PC-3 (cell line): ENCODE data around the gene CAPRIN2. TPM values are rescaled to one million over a fixed set of nuclear protein-coding genes. Genes with fewer than 3 reads are reported as not detected.

Experiments used
- ATAC-seq: fragments of 200-7000 bp; cut with Tn5 transposase; 2 replicates; pipeline ENCODE4 v1.9.1; 2020; ENCODE audit warnings: mild to moderate bottlenecking, moderate library complexity
- BruUV-seq: library from RNA; stranded (reverse); fragments of 400-500 nt; replicated peaks from 2 replicates; lab custom pipeline; 2021; lab: Mats Ljungman, UMichigan
- CTCF ChIA-PET: fragments of 300-600 bp; sonication (Branson Sonifier 250); formaldehyde crosslinking; loops from one replicate; lab custom pipeline; 2022; ENCODE audit warnings: antibody characterized with exemption; lab: Charles Lee
- POLR2A ChIA-PET: fragments of 300-600 bp; sonication (Branson Sonifier 250); formaldehyde crosslinking; loops from one replicate; lab custom pipeline; 2022; ENCODE audit warnings: antibody characterized with exemption; ENCODE audit not compliant: unreplicated experiment; lab: Charles Lee
- DNase-seq: peaks from one replicate; pipeline ENCODE4 v3.0.0-alpha.2; 2015
- H2AFZ ChIP-seq: fragments of 300-600 bp; sonication (generic); 2 replicates; pipeline ENCODE4 v1.6.0; 2016; ENCODE audit warnings: antibody characterized with exemption, low read length
- H3F3A ChIP-seq: fragments of 300-600 bp; sonication (generic); one replicate; pipeline ENCODE4 v1.6.0; 2017; ENCODE audit warnings: antibody characterized with exemption, low read length, control low read depth, mild to moderate bottlenecking; ENCODE audit not compliant: unreplicated experiment
- H3K27ac ChIP-seq: fragments of 300-600 bp; sonication (generic); 2 replicates; pipeline ENCODE4 v1.5.1; 2016; ENCODE audit warnings: mild to moderate bottlenecking, low read length
- H3K27me3 ChIP-seq: fragments of 300-600 bp; sonication (generic); 2 replicates; pipeline ENCODE4 v1.6.1; 2016; ENCODE audit warnings: low read length, mixed read lengths
- H3K36me3 ChIP-seq: fragments of 300-600 bp; sonication (generic); 2 replicates; pipeline ENCODE4 v1.6.1; 2016; ENCODE audit warnings: low read depth, mixed run types, low read length, mixed read lengths
- H3K4me1 ChIP-seq: fragments of 300-600 bp; sonication (generic); 2 replicates; pipeline ENCODE4 v1.5.1; 2016; ENCODE audit warnings: low read length; ENCODE audit not compliant: insufficient read depth
- H3K4me2 ChIP-seq: fragments of 300-600 bp; sonication (generic); 2 replicates; pipeline ENCODE4 v1.6.0; 2016; ENCODE audit warnings: low read length
- H3K4me3 ChIP-seq: fragments of 300-600 bp; sonication (generic); 2 replicates; pipeline ENCODE4 v1.5.1; 2016; ENCODE audit warnings: mild to moderate bottlenecking, low read length, mixed read lengths
- H3K79me2 ChIP-seq: fragments of 300-600 bp; sonication (generic); 2 replicates; pipeline ENCODE4 v1.6.1; 2017; ENCODE audit warnings: low read length, mixed read lengths
- H3K9ac ChIP-seq: fragments of 300-600 bp; sonication (generic); 2 replicates; pipeline ENCODE4 v1.6.0; 2016; ENCODE audit warnings: mild to moderate bottlenecking, low read length
- H3K9me2 ChIP-seq: fragments of 300-600 bp; sonication (generic); replicated peaks from 2 replicates; pipeline ENCODE4 v1.6.1; 2016; ENCODE audit warnings: mixed run types, low read length, mixed read lengths
- H3K9me3 ChIP-seq: fragments of 300-600 bp; sonication (generic); 2 replicates; pipeline ENCODE4 v1.6.1; 2016; ENCODE audit warnings: low read length, mixed read lengths
- H4K20me1 ChIP-seq: fragments of 300-600 bp; sonication (generic); 2 replicates; pipeline ENCODE4 v1.6.1; 2016; ENCODE audit warnings: low read length, mixed read lengths
- EZH2 ChIP-seq: fragments of 300-600 bp; sonication (generic); IDR thresholded peaks from one replicate; pipeline ENCODE4 v1.6.1; 2017; ENCODE audit warnings: antibody characterized with exemption, mild to moderate bottlenecking, low read length; ENCODE audit not compliant: unreplicated experiment
- EZH2phosphoT487 ChIP-seq: fragments of 300-600 bp; sonication (generic); IDR thresholded peaks from 2 replicates; pipeline ENCODE4 v1.6.1; 2018; ENCODE audit warnings: mild to moderate bottlenecking, antibody characterized with exemption, low read length, borderline replicate concordance
- intact Hi-C: fragments of 100-400 bp; cut with micrococcal nuclease; formaldehyde crosslinking; loops from 2 replicates; pipeline ENCODE4 v1.9.0; 2023
- total RNA-seq: library from RNA; depleted of rRNA; stranded (reverse); fragments of >200 nt; gene quantifications from 2 replicates; pipeline ENCODE4 v1.2.3, GENCODE V29; 2014
- TF ChIP-seq, protein P1 (sequence below): fragments of 300-600 bp; sonication (generic); conservative IDR thresholded peaks from 2 replicates; pipeline ENCODE4 v1.5.1; 2017; ENCODE audit warnings: antibody characterized with exemption, low read depth, mild to moderate bottlenecking, low read length

CAPRIN2 gene
- total RNA-seq, 1 experiment from 2014 or later = 23.1 TPM

DNA sequence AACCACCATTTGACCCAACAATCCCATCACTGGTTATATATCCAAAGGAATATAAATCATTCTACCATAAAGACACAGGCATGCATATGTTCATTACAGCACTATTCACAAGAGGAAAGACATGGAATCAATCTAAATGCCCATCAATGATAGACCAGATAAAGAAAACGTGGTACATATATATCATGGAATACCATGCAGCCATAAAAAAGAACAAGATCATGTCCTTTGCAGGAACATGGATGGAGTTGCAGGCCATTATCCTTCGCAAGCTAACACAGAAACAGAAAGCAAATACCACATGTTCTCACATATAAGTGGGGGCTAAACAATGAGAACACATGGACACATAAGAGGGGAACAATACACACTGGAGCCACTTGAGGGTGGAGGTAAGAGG, 15.7 kb downstream of the CAPRIN2 start:
- no peak overlapping the region for H3K9ac ChIP-seq
- H3K4me2 ChIP-seq = no peak overlapping the region
- intact Hi-C loops = no loop called here
- no peak overlapping the region for H2AFZ ChIP-seq
- H3K9me2 ChIP-seq = no peaks in the 10 kb centered on the region
- no peak for TF ChIP-seq EZH2phosphoT487
- TF ChIP-seq, protein P1, sequence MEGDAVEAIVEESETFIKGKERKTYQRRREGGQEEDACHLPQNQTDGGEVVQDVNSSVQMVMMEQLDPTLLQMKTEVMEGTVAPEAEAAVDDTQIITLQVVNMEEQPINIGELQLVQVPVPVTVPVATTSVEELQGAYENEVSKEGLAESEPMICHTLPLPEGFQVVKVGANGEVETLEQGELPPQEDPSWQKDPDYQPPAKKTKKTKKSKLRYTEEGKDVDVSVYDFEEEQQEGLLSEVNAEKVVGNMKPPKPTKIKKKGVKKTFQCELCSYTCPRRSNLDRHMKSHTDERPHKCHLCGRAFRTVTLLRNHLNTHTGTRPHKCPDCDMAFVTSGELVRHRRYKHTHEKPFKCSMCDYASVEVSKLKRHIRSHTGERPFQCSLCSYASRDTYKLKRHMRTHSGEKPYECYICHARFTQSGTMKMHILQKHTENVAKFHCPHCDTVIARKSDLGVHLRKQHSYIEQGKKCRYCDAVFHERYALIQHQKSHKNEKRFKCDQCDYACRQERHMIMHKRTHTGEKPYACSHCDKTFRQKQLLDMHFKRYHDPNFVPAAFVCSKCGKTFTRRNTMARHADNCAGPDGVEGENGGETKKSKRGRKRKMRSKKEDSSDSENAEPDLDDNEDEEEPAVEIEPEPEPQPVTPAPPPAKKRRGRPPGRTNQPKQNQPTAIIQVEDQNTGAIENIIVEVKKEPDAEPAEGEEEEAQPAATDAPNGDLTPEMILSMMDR = no peak
- POLR2A ChIA-PET = no interaction called here
- peaks cover 37% of the 10 kb centered on the region for H3K79me2 ChIP-seq
- no peak for ATAC-seq
- CTCF ChIA-PET = no interaction called here
- no peak for DNase-seq
- peaks cover 5% of the 10 kb centered on the region; the same call in 1 of the 2 replicates for H4K20me1 ChIP-seq
- no peak overlapping the region for H3K4me3 ChIP-seq
- no TSS peak for BruUV-seq
- H3K9me3 ChIP-seq = no peaks in the 10 kb centered on the region
- H3K27ac ChIP-seq = no peak overlapping the region
- no peaks in the 10 kb centered on the region for H3F3A ChIP-seq
- H3K4me1 ChIP-seq = no peaks in the 10 kb centered on the region
- H3K27me3 ChIP-seq = no peaks in the 10 kb centered on the region
- peaks cover 40% of the 10 kb centered on the region for H3K36me3 ChIP-seq

GRCh38 chr12:30732954-30733637, 21.7 kb downstream of the CAPRIN2 start:
- Histone ChIP-seq H3F3A (no peaks in the 10 kb centered on the region), H2AFZ (no peak overlapping the region), H3K9me2 (no peaks in the 10 kb centered on the region), H4K20me1 (no peaks in the 10 kb centered on the region), H3K4me1 (no peaks in the 10 kb centered on the region), H3K27me3 (no peaks in the 10 kb centered on the region), H3K79me2 (peaks cover 3% of the 10 kb centered on the region; the same call in 1 of the 2 replicates), H3K9ac (no peak overlapping the region), H3K4me2 (no peak overlapping the region), H3K9me3 (no peaks in the 10 kb centered on the region), H3K4me3 (no peak overlapping the region), H3K27ac (no peak overlapping the region), H3K36me3 (peaks cover 40% of the 10 kb centered on the region)
- ATAC-seq = no peak
- TF ChIP-seq EZH2 = no peak
- TF ChIP-seq, protein P1 = no peak
- no peak for TF ChIP-seq EZH2phosphoT487
- intact Hi-C loops = no loop called here
- no peak for DNase-seq
- CTCF ChIA-PET = no interaction called here
- POLR2A ChIA-PET = no interaction called here
- no TSS peak for BruUV-seq

- ATAC-seq (no peak), DNase-seq (no peak)
- Histone ChIP-seq H3K27me3 (no peaks in the 10 kb centered on the region), H3K4me1 (peaks cover 16% of the 10 kb centered on the region), H4K20me1 (no peaks in the 10 kb centered on the region), H3K27ac (no peak overlapping the region), H3K79me2 (peaks cover 21% of the 10 kb centered on the region; the same call in 1 of the 2 replicates), H3K4me3 (no peak overlapping the region), H3K9me3 (no peaks in the 10 kb centered on the region), H3K36me3 (peaks cover 32% of the 10 kb centered on the region), H3K4me2 (no peak overlapping the region), H3K9ac (no peak overlapping the region), H3K9me2 (no peaks in the 10 kb centered on the region), H3F3A (no peaks in the 10 kb centered on the region), H2AFZ (no peak overlapping the region)
- intact Hi-C loops = no loop called here
- TF ChIP-seq EZH2phosphoT487 = no peak
- TF ChIP-seq, protein P1 = no peak
- TF ChIP-seq EZH2 = no peak
- no TSS peak for BruUV-seq
- POLR2A ChIA-PET = no interaction called here
- CTCF ChIA-PET = no interaction called here
These were observed 24.7 kb downstream of the CAPRIN2 start for GRCh38 chr12:30730011-30730410.
